Measurements from ENCODE around the gene PCDH18.
"Not testable (repeated sequence)": the region's sequence is repeated elsewhere in the genome, so short reads cannot be mapped to it uniquely, and the experiment has no call there.

Gene PCDH18

GRCh38 chr4:137528673-137529072 lies 3.6 kb downstream of the PCDH18 start:
- DNase-seq = no peak

- DNase-seq = no peak
Measured at GRCh38 chr4:137526681-137527080, 5.6 kb downstream of the PCDH18 start.

GRCh38 chr4:137524725-137525369 lies 7.4 kb downstream of the PCDH18 start:
- no peak for DNase-seq

- no peak for DNase-seq
Measured at GRCh38 chr4:137523329-137523728, 9.0 kb downstream of the PCDH18 start.

- no peak for DNase-seq
Measured at GRCh38 chr4:137521053-137521452, 11.2 kb downstream of the PCDH18 start.

GRCh38 chr4:137519406-137519805 lies 12.9 kb downstream of the PCDH18 start:
- DNase-seq = no peak

DNA sequence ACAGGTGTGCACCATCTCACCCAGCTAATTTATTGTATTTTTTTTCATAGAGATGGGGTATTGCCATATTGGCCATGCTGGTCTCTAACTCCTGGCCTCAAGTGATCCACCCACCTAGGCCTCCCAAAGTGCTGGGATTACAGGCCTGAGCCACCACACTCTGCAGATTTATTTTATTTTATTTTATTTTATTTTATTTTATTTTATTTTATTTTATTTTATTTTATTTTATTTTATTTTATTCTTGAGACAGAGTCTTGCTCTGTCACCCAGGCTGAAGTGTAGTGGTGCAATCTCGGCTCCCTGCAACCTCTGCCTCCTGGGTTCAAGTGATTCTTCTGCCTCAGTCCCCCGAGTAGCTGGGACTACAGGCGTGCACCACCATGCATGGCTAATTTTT lies 15.0 kb downstream of the PCDH18 start:
- DNase-seq = not testable (repeated sequence)

DNA sequence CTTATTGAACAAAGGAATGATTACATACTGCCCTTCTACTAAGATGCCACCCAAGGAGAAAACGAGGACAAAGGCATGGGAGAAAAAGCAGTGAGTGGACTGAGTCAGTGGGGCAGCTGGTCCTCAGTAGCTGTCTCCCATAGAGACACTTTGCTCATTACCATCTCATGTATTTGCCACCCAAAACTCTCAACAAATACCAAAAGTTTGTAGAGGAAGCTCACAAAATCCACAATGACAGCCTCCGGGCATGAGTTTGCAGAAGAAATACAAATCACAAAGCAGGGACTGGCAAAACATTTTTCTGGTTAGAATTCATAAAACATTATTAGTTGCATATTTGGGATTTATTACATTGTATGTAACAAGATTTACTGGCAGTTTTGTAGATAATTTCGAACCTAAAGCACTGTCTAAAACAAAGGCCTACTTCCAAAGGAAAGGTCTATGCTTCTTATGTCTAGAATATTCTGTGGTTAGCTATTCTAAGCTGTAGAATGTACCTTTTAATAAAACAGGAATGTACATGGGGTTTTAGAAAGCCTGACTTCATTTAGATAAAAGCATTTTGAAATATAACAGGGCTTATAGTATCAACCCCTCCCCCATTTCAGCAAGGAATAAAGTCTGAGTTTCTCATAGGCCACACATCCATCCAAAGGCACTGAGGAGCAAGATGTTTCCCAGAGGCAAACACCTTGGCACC lies 17.7 kb downstream of the PCDH18 start:
- no peak for DNase-seq

GRCh38 chr4:137510557-137511265 lies 21.6 kb downstream of the PCDH18 start:
- no peak for DNase-seq

DNA sequence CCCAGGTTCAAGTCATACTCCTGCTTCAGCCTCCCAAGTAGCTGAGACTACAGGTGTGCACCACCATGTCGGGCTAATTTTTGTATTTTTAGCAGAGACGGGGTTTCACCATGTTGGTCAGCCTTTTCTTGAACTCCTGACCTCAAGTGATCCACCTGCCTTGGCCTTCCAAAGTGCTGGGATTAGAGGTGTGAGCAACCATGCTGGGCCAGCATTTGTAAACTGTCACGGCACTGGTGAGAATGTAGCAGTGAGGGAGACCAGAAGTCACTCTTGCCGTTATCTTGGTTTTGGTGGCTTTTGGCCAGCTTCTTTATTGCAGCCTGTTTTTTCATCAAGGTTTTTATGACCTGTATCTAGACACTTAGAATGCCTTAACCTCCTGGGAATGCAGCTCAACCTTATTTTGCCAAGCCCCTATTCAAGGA lies 22.4 kb downstream of the PCDH18 start:
- DNase-seq = no peak

- DNase-seq = no peak
Measured at GRCh38 chr4:137502339-137503129, 29.8 kb downstream of the PCDH18 start.

- DNase-seq = not testable (repeated sequence)
Measured at GRCh38 chr4:137496267-137496666, 36.0 kb downstream of the PCDH18 start.

DNA sequence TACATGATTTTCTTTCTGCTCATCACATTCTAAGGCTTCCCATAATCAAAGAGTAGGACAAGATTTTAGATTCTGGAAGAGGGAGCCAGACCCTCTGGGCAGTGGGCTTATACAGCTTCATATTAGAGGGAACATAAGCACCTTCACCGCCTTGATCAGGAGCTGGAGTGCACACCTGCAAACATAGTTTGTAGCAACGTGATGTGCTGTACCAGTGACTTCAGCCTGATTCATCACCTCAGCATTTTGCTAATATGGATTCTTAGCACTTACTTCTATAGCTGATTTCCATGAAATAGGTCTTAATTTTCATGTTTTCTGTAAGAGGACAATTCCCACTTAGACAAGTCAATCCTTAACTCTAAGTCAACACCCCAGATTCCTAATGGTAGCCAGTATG lies 36.7 kb downstream of the PCDH18 start:
- DNase-seq = no peak

DNA sequence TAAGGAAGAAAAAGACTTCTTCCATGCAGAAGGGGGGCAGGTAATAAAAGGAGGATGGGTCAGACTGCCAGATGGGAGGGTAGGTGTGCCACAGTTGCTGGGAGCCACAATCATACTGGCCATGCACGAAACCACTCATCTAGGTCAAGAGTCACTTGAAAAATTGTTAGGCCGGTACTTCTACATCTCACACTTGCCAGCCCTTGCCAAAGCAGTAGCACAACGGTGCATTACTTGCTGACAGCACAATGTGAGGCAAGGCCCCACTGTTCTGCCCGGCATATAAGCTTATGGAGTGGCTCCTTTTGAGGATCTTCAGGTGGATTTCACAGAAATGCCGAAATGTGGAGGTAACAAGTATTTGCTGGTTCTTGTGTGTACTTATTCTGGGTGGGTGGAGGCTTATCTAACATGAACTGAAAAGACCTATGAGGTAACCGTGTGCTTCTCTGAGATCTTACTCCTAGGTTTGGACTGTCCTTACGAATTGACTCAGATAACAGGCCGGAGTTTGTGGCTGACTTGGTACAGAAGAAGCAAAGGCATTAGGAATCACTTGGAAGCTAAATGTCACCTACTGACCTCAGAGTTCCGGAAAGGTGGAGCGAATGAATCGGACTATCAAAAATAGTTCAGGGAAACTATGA lies 48.9 kb downstream of the PCDH18 start:
- not testable (repeated sequence) for DNase-seq

DNA sequence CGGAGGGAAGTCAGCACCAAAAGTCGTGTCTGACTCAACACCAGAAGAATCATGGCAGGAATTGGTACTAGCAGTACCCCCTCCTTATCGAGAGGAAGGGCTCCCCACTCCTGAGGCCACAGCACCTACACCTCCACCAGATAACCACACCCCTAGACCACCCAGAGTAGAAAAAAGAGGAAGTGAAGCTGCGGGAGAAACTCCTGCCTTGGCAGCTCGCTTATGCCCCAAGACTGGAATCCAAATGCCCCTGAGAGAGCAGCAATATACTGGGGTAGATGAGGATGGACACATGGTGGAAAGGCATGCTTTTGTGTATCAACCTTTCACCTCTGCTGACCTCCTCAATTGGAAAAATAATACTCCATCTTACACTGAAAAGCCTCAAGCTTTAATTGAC lies 52.6 kb downstream of the PCDH18 start:
- not testable (repeated sequence) for DNase-seq

GRCh38 chr4:137476345-137476744 lies 55.9 kb downstream of the PCDH18 start:
- DNase-seq = no peak

DNA sequence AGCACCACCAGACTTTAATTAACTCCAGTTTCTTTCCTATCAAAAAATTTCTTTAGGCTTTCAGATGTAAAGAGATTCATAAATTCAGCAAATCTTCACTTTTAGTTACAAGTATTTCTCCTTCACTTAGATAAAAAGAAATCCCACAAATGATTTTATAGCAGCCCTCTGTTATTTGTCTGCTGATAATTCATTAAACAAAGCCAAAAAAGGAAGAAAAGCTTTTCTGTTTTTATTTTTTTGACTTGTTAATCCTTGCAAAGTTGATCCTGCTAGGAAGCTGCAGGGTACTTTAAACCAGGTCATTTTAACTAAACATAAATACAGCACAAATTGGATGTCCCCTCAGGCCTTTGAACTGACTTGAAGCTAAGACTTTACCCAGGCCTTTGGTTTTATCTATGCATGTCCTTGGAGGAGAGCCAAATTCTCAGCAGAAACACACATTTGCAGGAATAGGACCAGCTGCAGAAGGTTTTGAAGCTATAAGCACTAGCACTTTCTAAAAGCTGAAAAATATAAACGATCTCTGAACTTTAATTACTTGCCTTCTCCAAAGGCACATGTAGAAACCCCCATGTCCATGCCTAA lies 57.5 kb downstream of the PCDH18 start:
- DNase-seq = no peak

- DNase-seq = no peak
Measured at GRCh38 chr4:137471895-137472294, 60.4 kb downstream of the PCDH18 start.

GRCh38 chr4:137471461-137471860 lies 60.8 kb downstream of the PCDH18 start:
- no peak for DNase-seq

DNA sequence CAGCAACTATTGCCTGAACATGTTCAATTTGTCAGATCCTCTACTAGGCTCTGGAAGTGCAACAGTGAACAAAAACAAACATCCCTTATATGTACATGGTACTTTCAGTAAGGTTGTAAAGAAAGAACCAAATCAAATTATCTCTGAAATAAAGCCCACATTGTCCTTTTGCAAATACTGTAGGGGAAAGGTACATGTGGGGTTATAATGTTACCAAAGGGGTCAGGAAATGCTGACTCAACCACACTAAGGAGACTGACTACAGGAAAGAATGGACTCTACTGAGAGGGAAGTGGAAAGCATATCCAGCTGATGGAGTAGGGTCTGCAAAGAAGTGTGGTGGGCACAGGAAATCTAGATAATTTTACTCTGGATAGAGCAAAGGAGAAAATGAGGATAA lies 61.5 kb downstream of the PCDH18 start:
- no peak for DNase-seq

Data from KG1 (cell line).